Glomerular endothelial cell (primary cell): ENCODE data around the gene COL4A2. TPM values are rescaled to one million over a fixed set of nuclear protein-coding genes. Genes with fewer than 3 reads are reported as not detected.
"Not testable (repeated sequence)": the region's sequence is repeated elsewhere in the genome, so short reads cannot be mapped to it uniquely, and the experiment has no call there.

Experiments used
- DNase-seq: peaks from one replicate; pipeline ENCODE4 v3.0.0-alpha.2; 2011; ENCODE audit warnings: low read depth, low spot score; ENCODE audit errors: extremely low read depth
- total RNA-seq: library from RNA; depleted of rRNA; stranded (reverse); fragments of >200 nt; gene quantifications from 2 replicates; pipeline ENCODE4 v1.2.3, GENCODE V29; 2015

The COL4A2 gene
- total RNA-seq, 1 donor from 2014 or later, result 3,750 TPM

DNA sequence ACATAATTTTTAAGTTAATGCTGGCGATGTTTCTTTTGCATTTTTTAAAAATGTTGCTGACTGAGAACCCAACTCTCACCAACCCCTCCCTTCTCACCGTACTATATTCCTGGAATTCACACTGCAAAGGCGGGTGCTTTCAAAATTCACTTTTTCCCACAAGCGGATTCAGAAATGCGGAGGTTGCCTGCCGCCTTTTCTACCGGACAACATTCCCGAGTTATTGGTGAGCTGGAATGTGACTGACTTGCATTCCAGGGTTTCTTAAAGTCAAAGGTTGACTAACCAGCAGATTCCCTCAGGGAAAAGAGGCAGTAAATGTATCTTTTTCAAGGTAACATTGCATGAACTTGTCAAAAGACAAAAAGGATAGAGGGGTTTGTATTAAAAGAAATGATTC, 141.1 kb downstream of the COL4A2 start:
- no peak for DNase-seq

DNA sequence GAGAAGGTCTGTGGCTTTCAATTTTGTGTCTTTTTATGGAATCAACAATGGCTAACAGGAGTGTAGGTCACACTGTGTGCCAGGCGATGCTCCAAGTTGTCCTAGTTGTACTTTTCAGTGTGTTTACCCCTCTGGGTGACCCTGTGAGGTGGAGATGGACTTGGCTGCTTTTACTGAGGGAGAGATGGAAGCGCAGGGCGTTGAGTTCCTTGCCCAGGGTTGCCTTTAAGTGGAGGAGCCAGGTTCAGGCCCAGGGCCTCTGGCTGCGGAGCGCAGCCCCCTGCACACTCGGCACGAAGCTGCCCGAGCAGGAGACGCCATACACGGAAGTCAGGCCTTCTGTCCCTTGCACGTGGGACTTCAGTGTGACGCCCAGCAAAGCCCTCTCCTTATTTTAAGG, 141.6 kb downstream of the COL4A2 start:
- no peak for DNase-seq

DNA sequence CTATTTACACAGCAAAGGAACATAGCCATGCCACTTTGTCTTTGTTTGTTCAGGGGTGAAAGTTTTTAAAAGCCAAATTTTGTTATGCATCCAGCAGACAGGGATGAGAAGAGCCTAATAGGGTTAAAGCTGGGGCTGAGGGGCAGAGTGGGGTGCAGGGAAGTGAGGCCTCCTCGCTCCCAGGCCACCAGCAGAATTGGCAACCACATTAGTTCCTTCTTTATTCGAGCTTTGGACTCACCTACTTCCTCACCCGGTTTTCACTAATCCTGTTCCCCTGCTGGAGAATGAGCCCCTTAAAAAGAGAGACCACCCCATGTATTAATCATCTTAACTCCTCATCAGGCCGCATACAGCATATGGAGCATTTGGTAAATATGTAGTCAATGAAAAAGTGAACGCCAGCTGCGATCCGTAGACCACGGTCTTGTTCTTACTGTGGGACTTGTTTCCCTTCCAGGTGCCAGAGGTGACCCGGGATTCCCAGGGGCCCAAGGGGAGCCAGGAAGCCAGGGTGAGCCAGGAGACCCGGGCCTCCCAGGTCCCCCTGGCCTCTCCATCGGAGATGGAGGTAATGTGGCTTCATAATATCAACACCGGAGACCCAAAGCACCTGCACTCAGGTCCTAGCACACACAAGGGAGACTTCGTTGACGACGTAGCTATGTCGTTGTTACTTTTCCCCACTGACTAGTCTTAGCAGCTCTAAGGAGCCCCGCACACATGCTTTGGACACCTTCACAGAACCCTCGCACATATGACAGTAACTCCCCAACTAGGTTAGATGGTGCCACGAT, 142.3 kb downstream of the COL4A2 start:
- DNase-seq, result no peak

DNA sequence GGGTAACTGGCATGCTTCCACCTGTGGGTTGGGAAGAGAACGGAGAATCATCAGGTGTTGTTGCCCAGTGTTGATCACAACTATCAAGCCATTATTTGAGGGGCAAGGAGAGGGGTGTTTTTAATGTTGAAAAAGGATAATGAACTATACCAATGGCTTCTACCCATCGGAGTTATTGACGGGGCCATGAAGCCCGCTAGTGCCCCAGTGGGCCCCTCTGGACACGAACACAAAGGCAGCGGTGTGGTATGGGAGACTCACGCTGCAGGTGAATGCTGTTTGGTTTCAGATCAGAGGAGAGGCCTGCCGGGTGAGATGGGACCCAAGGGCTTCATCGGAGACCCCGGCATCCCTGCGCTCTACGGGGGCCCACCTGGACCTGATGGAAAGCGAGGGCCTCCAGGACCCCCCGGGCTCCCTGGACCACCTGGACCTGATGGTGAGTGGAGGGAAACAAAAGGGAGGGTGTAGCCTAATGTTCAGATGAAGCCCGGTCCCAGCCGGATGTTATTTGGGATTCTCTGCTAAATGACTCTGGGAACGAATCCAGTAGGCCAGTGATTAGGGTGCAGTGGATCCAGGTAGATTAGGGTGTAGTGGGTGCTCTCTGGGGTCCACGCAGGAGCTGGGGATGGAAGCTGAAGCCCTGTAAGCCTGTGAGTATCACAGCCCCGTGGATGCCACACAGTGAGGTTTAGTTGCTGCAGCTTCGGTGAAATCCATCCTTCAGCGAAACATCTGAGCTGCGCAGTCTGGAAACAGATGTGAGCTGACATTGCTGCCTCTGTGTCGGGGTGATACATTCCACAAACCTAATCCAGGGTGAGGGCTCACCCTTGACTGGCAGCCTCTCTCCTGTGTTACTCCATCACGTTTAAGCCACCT, 143.2 kb downstream of the COL4A2 start:
- no peak for DNase-seq

DNA sequence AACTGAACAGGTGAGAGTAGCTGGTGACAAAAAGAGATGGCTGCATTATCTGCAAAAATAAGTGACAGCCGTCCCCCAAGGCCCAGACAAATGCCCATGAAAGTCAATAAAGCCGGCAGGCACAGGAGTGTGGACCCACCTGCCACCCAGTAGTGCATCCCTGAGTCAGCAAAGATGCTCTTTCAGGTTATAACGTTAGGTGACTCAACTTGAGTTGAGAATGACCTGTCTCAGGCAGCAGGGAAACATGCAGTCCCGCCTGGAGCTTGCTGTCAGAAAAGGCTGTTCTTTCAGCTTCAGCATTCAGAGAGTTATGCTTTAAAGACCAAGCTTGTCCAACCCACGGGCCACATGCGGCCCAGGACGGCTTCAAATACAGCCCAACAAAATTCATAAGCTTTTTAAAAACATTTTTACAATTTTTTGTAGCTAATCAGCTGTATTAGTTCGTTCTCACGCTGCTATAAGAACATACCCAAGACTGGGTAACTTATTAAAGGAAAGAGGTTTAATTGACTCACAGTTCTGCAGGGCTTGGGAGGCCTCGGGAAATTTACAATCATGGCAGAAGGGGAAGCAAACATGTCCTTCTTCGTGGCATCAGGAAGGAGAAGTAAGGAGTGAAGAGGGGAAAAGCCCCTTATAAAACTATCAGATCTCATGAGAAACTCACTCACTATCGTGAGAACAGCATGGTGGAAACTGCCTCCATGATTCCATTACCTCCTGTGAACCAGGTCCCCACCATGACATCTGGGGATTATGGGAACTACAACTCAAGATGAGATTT, 144.1 kb downstream of the COL4A2 start:
- DNase-seq, result no peak

DNA sequence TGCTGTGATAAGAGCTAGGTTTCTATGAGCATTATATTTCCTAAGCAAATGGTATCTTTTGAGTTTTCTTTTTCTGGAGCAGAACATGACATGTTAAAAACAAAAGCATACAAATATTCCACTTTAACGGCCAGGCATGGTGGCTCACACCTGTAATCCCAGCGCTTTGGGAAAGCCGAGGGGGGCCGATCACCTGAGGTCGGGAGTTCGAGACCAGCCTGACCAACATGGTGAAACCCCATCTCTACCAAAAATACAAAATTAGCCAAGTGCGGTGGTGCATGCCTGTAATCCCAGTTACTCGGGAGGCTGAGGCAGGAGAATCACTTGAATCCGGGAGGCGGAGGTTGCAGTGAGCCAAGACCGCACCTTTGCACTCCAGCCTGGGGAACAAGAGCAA, 146.0 kb downstream of the COL4A2 start:
- not testable (repeated sequence) for DNase-seq

DNA sequence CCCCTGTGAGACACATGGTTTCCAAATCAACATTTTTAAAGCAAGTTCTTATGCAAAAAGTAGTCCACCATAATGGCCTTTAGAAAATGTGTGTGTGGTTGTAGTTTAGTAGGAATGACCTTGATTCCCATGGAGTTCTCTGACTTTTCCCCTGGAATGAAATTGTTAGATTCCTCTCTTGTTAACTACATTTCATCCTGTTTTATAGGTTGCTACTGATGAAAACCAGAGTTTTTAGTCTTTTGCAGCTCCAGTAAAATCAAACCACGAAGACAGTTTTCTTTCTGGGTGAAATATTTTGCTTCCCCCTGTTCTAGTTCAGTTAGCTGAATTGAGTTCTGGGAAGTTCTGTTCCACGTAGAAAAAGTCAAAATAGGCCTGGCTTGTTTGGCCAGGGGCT, 146.7 kb downstream of the COL4A2 start:
- no peak for DNase-seq

DNA sequence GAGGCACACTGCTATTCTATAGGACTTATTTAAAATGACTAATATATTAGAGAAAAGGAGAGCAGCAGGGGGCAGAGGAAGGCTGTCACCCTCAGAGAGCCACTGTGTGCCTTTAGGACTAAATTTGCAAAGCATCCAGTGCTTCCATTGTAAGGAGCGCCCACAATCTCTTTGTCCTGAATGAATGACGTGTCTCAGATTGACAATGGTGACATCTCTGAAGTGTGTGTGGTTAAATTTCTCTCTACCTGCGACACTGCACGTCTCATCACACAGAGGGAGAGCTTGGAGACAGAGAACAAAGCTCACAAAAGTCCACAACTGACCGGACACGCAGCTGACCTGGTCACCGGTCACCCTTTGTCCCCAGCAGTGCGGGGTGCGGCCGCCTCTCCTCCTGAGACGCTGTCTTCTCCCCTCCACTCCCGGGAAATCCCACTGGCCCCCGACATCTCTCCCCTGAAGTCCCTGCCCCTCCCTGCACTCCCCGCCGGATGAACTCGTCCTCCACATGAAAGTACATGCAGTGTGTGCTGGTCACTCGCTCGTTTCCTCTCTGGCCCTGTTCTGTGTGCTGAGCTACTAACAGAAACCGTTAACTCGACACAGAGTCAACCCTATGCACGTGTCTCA, 147.3 kb downstream of the COL4A2 start:
- no peak for DNase-seq

DNA sequence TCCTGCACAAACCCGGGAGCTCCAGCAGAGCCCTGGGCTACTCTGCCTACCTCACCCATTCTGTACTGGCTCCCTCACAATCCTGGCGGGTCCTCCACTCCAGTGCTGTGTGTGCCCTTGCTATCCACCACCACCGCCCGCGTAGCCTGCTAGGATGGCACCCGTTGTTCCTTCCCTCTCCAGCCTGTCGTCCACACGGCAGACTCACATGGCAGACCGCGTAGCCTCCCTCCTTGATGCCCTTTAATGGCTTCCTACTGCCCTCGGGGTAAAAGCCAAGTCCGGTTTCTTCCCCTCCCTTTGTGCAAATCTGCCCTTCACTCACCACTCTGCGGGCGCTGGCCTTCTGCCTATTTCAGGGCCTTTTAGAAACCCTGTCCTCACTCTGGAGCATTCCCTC, 147.9 kb downstream of the COL4A2 start:
- no peak for DNase-seq

DNA sequence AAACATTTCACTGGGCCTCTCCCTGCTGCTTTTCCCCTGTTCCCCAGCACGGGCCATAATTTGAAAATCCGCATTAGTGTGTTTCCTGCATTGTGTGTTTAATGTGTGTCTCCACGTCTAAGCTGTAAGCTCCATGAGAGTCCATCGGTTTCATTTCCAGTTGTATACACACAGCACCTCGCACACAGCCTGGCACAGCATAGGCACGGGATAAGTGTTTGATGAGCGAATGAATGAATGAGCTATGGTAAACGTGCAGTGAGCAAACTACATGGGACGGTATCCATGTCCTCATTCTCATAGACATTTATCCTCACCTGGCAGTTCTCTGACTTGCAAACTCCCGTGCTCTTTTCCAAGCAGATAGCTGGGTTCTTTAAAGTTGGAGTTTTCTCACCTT, 148.4 kb downstream of the COL4A2 start:
- no peak for DNase-seq

DNA sequence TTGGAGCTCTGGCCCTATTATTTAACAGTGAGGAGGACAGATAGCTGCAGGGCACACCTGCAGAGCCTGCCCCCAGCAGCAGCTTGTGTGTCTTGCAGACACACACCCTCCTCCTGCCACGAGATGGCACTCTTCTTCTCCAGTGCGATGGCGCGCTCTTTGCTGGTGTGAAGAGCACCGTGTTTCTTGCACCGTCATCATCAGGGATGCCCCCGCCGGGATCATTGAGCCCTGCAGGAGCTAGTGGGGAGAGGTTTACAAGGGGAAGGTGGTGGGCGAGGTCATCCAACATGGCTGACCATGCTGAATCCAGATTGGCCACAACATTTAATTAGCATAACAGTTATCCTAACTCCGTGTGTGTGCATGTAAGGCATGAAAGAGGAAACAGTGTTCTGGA, 148.9 kb downstream of the COL4A2 start:
- no peak for DNase-seq

DNA sequence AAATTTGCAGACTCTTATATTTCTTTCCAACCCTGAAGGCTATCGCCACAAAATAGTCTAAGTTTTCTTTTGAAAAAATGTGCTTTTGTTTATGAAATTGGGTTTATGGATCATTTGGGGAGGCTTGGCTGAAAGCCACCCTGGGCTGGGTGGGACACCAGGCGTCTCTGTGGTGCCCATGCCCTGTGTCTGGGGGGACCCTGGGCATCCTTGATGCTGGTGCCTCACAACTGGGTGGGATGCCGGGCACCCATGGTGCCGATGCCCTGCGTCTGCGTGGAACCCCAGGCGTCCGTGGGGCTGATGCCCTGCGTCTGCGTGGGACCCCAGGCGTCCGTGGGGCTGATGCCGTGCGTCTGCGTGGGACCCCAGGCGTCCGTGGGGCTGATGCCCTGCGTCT, 149.5 kb downstream of the COL4A2 start:
- no peak for DNase-seq

DNA sequence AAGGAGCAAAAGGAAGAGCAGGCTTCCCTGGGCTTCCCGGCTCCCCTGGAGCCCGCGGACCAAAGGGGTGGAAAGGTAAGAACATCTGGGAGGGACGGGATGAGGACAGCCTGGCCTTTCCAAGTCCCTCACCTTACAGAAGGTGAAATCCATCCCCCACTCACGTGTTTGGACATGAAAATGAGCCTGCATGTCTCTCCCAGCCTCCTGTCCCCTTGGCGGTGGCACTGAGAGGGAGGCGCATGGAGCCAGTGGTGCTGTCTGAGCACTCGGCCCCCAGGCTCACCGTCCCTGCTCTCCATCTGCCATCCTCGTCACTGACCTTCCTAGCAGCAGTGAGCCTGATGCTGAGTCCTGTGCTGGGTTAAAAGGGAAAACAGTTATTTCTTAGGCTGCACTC, 150.3 kb downstream of the COL4A2 start:
- no peak for DNase-seq

DNA sequence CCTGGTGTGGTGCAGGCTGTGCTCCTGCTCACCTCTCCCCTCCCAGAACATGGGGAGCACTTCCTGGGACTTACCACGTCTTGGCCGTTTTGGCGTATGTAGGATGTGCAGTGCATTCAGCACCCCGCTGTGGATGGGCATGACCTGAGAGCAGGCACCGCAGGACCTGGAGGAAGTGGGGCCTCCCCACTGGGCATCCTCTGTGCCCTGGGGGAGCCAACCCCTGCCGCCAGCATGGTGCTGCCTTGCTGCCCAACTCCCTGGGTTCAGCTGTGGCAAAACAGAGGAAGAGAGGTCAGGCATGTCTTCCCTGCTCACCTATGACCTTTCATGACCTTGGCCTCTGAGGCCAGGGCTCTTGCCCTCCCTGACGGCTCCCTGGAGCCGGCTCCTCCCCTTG, 150.9 kb downstream of the COL4A2 start:
- DNase-seq, result no peak

DNA sequence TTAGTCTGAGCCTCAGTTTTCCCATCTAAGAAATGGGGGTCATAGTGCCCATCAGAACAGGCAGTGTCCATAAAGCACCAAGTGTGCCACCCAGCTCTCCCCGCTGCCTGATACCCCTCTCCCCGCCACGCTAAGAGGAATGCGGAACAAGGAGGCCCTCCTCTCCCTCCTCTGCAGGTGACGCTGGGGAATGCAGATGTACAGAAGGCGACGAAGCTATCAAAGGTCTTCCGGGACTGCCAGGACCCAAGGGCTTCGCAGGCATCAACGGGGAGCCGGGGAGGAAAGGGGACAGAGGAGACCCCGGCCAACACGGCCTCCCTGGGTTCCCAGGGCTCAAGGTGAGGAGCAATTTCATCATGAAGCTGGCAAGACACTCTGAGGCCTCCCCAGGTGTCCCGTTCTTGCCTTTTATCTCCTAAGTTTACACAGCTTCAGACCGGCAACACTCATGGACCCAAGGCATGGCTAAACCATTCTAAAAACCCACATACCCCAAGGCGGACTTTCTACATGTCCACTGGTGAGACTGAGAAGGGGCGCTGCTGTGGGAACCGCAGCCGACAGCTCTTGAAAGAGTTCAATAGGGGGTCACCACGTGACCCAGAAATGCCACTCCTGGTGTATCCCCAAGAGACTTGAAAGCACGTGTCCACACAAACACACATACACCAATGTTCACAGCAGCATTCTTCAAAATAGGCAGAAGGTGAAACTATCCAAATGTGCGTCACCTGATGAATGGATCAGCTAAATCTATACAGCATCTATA, 151.7 kb downstream of the COL4A2 start:
- no peak for DNase-seq

DNA sequence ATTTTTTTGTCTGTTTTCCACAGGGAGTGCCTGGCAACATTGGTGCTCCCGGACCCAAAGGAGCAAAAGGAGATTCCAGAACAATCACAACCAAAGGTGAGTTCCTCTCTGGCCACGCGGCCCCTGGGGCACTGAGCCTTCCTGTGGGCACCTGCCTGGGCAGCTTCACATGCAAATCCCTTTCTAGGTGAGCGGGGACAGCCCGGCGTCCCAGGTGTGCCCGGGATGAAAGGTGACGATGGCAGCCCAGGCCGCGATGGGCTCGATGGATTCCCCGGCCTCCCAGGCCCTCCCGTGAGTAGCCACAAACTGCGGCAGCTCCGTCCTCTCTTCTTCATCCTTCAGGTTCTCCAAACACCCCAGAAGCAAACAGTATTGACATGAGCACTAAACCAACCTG, 155.0 kb downstream of the COL4A2 start:
- no peak for DNase-seq

DNA sequence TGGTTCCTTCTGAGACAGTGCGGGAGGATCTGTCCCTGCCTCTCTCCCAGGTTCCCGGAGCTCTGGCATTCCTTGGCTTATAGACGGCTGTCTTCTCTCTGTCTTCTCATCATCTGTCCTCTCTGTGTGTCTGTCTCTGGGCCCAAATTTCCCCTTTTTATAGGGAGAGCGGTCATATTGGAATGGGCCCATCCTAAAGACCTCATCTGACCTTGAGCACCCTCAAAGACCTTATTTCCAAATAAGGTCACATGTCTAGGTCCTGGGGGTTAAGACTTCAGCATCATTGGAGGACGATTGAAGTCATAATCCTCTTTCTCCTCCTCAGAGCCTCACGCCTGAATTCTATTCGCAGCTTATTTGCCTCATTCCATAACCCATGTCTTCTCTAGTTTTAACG, 156.1 kb downstream of the COL4A2 start:
- no peak for DNase-seq

DNA sequence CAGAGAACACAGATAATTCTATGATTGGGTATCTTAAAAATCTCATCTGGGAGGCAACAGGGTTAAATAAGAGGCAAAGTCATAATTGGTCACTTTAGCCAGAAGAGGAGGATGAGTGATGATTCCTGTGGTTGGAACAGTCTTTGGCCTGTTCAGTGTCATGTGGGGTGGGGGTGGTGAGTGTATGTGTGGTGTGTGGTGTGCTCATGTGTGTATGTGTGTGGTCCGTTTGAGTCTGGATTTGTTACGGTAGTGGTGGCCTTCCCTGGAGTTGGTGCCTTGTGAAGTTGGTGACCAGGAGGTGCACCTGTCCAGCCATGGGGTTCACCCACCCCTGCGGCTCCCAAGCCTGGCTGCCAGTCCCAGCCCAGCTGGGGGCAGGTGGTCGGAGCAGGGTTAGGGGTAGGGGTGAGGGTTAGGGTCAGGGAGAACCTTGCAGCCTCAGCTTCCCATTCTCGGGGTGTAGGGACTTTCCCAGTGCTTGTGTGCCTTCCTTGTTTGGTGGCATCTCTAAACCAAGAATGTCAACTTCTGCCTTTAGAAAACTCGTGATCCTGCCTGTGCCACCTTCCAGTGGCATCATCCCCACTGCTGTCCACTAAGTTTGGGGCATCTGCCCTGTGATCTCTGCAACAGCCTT, 156.9 kb downstream of the COL4A2 start:
- no peak for DNase-seq

DNA sequence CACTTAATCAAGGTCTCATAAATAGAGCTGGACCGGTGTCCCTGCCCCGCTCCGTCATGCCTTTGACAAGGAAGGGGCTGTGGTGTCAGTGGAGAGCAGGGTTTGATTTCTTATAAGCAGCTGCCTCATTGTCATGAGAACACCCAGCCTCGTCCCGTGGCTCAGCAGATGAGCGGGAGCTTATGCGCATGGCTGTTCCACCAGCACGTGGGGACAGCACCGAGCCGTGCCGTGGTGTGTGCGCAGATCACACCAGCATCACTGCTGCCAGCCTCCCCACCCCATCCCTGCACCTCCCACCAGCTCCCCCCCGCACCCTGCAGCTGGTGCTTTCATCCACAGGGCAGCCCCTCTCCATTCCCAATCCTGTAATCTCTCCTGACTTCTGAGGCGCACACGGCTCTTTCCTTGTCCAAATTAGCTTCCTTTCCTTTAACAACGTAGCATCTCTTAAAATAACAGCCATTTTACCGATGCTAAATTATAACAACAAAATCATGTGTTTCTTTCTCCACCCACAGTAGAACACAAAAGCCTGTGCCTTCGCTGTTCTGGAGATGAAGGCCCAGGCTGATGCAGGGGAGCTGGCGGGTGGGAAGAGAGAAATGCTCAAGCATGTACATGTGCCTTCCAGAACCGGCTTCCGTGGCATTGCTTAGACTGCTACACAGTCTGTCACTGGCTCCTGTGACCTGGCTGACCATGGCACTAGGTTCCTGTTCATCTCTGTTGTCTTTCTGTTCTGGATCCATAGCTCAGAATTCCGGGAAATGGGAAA, 157.7 kb downstream of the COL4A2 start:
- DNase-seq, result no peak
